ENCODE measurements around the gene MMUT. TPM values are rescaled to one million over a fixed set of nuclear protein-coding genes. Genes with fewer than 3 reads are reported as not detected.
"Not testable (repeated sequence)": the region's sequence is repeated elsewhere in the genome, so short reads cannot be mapped to it uniquely, and the experiment has no call there.

MMUT gene
- total RNA-seq, 3 donors from 2014 or later = 6.7 to 11.3 (median 7.8) TPM

GRCh38 chr6:49386667-49387508 is 76.2 kb downstream of the MMUT start:
- not testable (repeated sequence) for H3K4me1 Mint-ChIP-seq (ENCODE audit: low read depth); H3K36me3 Mint-ChIP-seq (ENCODE audit: insufficient read depth); H3K9me3 Mint-ChIP-seq; H3K27me3 Mint-ChIP-seq (ENCODE audit: low read depth); DNase-seq; ATAC-seq; H3K4me3 Mint-ChIP-seq

GRCh38 chr6:49384904-49385303 is 78.1 kb downstream of the MMUT start:
- Mint-ChIP-seq H3K27me3 (ENCODE audit: low read depth) (no peaks in the 10 kb centered on the region), H3K4me1 (ENCODE audit: low read depth) (no peaks in the 10 kb centered on the region), H3K36me3 (ENCODE audit: insufficient read depth) (no peaks in the 10 kb centered on the region), H3K9me3 (peaks cover 4% of the 10 kb centered on the region), H3K4me3 (no peak overlapping the region)
- DNase-seq (no peak), ATAC-seq (no peak)

Other genes with a start within 250 kb of the MMUT start
- 10 to 100 TPM; 10.2 to 14.8 (median 12.4) TPM for gene CENPQ, start 117 bp upstream of the MMUT start, total RNA-seq
- gene GLYATL3, start 36.7 kb upstream of the MMUT start, total RNA-seq = not detected
- under 1 TPM in 1 of 3 donors, not detected in 2; 0.25 TPM for gene C6orf141, start 87.4 kb upstream of the MMUT start, total RNA-seq
- gene RHAG, start 173.6 kb upstream of the MMUT start, total RNA-seq = under 1 TPM in 2 of 3 donors, not detected in 1; 0.22 to 0.32 TPM